Activated naive CD4-positive, alpha-beta T cell treated with Interleukin-2 at 50 U/mL for 16 hours (primary cell): Measurements from ENCODE around the gene MBTPS1.
A peak's percentile ranks its signal among the peaks of the same experiment; 100 is the strongest.

Experiments
- DNase-seq: peaks from one replicate; pipeline ENCODE4 v3.0.0-alpha.2; 2020

The MBTPS1 gene

DNA sequence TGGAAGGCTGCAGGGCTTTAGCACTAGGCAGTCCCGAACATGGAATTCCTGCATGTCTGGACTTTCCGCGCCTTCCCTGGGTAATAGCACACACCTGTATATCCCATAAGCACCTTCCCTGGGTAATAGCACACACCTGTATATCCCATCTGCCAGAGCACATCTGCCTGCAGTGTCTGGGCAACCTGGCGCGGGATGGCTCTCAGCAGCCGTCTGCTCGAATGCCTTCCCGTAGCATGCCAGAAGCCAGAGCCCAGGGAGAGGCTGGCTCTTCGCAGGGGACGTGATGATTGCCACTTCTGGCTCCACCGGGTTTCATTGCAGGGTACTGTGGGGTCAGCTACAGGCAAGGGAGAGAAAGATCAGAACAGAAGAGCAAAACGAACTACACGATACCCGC, 21.3 kb downstream of the MBTPS1 start:
- no peak for DNase-seq

DNA sequence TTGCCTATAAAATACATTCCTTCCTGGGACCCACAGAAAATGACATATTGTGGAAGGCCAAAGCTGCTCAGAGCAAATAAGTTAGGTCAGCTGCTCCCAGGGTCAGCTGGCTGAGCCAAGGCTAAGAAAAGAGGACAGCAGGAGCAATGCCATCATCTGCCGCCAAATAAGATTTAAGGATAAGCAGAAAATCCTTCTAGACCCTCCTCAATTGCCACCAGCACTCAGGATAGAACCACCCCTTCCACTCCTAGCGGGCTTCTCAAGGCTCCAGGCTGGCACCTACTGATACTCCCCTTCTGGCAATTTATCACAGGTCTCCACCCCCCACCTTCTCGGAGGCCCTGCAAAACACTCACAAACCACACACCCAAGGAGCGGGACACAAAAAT, 22.9 kb downstream of the MBTPS1 start:
- DNase-seq: no peak

DNA sequence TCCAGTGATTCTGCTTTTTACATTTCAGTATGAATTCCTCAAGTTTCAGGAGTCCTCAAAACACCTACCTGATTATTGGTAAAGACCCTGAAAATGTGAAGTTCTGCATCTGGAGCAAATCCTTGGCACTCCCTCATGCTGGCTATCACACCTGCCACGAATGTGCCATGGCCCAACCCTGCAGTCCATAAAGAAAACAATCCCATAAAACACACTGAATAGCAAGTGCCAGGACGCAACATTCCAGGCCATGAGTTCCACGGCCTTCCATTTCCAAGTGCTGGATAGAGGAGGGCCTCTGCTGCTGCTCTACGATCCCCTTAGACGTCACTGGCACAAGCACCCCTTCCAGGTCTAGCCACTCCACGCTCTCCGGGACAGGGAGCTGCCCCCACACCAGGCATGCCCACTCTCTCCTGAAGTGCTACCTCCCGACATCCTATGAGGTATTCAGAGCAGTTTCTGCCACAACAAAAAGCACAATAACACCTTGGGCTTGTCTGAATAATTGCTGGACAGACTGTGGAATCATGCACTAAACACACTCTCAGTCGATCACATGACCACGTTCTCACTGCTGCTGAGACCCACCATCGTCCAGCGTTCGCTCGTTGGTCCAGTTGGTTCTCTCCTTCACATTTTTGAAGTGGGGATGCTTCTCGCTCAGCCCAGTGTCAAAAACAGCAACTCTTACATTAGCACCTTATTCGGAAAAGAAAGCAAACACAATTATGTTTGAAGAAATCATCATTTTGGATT, 23.4 kb downstream of the MBTPS1 start:
- no peak for DNase-seq

DNA sequence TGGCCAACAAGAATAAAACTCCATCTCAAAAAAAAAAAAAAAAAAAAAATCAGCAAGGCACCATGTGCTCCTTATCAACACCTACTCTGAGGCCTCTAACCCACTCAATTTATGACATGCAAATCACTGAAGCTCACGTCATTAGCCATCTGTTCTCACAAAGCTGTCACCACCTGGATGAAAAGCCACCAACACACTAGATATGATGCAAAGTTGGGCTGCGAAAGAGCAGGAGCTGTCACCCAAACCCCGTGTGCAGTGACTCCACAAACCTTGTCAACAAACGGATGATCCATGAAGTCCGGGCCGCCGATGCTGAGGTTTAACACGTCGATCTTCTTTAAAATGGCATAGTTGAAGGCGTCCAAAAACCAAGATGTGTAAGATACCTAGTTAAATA, 25.3 kb downstream of the MBTPS1 start:
- DNase-seq: no peak

DNA sequence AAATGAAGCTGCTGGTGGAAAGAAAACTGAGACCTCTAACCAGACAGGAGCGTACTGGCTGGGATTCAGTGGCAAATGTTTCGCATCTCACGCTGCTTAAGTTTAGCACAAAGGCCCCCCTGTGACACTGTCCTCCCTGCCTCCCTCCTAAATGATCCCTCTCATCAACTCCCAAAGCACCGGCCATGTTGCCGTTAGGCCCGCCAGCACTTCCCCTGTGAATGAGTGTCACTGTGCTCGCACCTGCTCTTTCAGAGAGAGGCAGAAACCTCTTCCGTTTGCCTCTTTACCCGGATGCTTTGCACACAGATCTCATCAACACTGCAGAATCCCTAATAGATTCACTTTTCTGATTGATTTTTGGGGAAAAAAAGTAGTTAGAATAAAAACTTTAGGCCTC, 26.5 kb downstream of the MBTPS1 start:
- DNase-seq: no peak

DNA sequence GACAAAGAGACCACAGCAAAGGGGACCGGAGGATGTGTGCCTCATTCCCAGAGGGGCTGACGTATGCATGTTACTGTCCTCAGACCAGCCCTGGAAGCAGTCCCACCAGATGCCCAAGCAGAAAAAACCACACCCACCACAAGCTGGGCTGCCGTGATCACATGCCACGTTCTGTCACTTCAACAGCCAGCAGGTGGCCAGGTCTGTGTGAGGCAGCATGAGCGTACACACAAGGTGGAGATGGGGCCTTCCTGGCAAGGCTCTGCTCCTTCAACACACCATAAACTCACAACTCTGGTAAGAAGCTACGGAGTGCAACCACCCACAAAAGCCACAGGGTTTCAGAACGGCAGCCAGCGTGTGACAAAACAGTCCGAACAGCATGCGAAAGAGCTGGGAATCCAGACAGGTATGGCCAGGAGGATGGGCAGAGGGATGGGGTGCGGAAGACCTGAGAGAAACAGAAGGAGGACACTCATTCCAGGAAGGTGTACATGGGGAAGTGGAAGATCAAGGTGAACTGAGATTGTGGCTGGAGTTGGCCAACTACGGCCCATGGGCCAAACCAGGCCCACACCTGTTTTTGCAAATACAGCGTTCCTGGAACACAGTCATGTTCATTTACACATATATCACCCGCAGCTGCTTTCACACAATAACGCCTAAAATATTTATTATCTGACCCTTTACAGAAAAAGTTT, 27.9 kb downstream of the MBTPS1 start:
- peak; percentile 45 for DNase-seq

DNA sequence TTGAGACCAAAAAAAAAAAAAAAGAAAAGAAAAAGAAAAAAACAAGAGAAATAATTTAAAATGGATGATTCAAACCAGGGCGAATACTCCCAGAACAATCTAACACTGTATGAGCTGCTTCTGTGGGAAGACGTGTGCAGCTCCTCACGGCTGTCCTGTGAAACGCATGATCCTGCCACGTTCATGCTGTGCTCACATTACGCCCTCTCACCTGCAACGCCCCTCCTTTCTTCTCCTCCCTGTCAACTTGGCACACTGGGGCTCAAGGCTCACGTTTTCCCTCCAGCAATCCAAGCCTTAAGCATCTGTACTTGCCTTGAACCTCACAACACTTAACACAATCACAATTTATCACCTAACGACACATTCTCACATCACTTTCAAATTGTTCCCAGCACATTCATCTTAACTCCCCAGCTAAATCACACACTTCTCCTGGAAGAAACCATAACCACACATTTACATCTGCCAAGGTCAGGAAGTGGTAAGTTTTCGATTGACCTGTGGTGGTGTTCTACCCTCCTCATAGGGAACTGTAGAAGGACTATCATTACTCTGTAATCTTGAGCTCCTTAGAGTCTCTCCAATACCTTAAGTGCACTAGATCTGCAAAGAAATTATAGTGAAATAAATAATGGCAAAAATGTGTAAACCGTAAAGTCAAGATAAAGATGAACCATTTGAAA, 29.1 kb downstream of the MBTPS1 start:
- DNase-seq: no peak

DNA sequence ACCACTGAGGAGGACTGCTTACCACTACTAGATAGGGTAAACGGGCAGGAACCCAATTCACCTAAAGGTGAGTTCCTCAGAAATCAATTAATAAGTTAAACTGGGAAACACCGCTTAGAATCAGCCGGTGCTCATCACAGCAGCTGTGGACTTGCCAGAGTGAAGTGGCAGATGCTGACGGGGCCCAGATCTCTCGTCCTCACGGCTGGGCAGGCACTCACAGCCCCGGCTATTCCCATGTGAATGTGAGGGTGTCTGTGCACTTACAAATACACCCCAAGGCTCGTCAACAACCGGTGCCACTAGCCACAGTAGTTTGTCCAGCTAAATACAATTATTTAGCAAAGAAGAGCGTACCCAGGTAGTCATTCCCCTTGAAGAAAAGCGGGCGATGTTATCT, 29.7 kb downstream of the MBTPS1 start:
- DNase-seq: no peak

DNA sequence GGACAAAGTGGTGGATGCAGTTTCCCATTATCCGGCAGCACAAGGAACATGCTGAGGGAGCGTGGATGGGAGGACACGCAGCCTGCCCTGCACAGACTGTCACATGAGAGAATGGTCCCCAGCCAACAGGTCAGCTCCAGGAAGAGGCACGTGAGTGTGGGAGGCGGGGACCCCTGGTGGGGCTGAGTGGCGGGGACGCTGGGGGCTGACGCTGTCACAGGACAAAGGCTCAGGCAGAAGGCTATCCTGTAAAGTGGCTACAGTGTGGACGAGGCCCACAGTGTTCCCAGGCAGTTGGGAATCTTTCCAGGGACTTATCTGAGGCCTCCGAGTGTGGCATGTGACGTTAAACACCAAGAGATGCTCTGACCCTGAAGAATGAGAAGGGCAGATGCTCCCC, 30.4 kb downstream of the MBTPS1 start:
- no peak for DNase-seq

DNA sequence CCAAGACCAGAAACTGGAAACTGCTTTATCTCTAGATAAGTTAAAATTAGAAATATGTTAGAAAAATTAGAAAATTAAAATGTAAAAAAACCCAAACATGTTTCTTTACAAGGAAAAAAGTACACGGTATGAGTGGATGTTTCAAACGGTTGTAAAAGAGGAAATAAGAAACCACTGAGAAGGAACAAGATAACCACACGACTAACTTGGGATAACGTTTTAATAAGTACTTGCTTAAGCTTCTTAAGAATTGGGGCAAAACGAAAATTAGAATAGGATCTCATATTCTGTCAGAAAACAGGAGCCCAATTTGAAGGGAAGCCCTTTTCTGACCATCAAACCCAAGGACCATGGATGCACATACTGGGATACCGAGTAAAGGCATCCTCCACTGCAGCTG, 31.0 kb downstream of the MBTPS1 start:
- DNase-seq: no peak

DNA sequence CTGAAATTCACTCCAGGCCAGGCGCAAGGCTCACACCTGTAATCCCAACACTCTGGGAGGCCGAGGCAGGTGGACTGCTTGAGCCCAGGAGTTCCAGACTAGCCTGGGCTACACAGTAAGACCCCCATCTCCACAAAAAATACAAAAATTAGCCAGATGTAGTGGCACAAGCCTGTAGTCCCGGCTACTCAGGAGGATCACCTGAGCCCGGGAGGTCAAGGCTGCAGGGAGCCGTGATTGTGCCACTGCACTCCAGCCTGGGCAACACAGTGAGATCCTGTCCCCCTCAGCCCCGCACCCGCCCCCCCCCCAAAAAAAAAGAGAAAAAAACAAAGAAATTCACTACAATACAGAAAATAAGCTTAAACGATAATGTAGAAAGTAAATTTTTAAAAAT, 31.5 kb downstream of the MBTPS1 start:
- DNase-seq: no peak

DNA sequence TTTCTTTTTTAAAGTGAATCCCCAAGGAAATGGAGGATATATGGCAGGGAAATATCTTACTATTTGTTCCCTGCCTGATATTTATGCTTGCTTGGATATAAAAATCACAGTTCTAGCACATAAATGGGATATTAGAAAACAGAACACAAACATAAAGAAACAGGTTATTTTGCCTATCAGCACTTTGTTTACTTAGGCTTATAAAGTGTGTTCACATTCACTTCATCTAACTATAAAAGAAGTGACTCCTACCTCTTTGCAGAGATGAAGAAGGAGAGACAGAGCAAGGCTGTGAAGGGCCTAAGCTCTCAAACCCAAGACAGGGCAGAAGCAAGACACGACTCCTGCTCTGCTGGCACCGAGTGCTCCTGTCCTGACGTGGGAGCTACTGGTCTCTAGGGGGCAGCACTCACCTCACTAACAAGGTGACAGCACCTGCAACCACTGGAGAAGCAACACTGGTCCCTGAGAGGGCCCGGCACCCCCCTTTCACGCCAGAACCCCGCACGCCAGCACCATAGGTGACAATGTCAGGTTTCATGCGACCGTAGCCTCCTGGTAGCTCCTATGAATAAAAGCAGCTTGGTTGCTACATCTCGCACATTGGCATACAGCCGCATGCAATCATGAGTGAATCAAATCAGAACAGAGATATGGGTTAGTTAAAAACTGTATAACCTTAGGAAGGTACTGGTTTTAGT, 32.0 kb downstream of the MBTPS1 start:
- DNase-seq: peak; percentile 70

DNA sequence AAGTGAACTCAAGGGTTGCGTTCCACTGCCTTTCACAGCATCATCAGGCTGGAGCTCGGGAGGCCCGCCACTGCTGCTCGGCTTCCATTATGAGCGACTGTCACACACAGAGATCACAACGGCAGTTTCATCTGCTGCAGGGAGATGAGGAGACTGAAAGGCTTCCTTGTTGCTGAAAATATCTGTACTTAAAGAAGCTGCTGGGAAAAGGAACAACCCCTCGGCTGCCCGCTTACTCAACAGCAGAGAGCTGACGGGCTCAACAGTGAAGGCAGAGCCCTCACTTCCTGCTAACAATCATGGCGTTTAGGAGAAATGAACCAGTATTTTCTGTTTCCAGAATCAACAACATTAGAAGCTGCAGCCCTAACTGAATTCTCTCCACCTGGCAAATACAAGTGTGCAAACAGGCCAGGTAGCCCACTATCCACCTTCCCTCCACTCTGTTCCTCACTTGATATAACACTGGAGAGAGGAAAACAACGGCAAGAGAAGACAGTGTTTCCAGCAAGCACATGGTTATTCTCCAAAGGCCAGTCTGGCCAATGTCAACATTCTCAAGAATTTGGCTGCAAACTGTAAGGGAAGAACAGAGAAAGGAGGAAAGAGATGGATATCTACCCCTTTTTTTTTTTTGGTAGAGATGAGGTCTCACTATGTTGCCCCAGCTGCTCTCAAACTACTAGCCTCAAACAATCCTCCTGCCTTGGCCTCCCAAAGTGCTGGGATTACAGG, 33.7 kb downstream of the MBTPS1 start:
- DNase-seq: no peak

DNA sequence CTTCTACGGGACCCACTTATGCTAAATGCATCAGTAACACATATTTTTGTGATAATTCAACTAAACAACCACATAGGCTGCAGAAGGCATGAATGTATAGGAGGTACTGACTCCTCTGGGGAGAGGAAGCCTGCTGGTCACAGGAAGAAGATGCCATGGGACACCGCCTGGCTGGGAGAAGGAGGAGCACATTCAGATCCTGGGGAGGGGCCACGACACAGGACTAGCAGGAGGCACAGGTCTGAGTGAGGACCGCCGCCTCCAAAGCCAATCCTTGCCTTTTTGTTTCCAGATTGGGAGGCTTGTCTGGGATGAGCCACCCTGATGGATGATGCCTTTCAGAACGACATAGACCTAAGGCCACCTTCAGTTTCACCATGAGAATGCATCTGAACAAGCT, 34.6 kb downstream of the MBTPS1 start:
- no peak for DNase-seq

DNA sequence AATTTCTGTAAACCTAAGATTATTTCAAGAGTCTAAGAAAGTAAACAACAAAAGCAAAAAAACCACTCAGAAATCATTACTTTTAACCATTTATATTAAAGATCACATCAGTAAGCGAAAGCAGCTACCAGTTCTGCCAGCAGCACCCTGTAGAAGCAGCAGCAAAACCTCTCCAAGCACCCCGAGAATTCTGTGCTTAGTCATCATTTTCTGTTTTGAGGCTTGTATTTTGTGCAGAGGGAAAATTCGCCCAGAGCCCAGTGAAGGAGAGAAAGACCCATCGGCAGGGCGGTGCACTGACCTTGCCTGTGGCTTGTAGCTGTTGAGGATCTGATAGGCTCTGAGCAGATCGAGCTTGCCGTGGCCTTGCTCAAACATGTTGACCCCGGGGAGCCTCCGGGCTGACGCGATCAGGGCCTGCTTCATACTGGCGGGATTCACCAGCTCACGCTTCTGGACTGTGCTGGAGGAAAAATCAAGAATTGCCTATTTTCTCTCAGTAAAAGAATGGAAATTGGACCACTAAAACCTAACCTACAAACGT, 35.2 kb downstream of the MBTPS1 start:
- DNase-seq: no peak

DNA sequence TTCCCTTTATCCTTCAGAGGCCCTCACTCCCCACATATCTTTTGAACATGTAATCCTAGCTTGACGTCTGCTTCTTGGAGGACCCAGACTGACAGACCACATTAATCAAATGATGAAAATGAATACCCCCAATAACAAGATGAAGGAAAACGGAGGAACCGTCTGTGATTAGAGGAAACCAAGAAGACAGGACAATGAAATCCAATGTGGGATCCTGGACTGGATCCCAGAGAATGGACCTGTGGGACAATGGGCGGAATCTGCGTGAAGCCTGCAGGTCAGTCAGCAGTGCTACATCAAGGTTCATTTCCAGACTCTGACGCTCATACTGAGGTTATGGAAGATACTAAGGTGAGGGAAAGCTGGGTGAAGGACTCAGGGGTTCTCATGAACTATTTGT, 35.9 kb downstream of the MBTPS1 start:
- no peak for DNase-seq

DNA sequence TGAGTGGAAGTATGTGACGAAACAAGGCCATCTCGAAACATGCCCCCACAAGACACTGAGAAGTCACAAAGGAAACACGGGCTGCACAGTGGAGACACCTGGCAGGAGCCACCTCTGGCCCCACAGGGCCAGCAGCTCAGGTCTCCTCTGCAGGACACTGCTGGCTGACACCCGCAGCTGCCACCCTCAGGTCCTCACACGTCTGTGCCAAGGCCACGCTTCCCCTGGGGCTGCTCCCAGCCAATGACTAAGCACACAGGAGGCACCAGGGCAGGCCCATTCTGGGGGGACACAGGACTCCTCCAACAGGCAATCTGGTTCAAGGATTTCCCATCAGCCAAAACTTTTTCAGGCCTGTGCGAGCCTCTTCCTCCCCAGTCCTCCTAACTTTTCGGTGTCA, 36.4 kb downstream of the MBTPS1 start:
- no peak for DNase-seq

DNA sequence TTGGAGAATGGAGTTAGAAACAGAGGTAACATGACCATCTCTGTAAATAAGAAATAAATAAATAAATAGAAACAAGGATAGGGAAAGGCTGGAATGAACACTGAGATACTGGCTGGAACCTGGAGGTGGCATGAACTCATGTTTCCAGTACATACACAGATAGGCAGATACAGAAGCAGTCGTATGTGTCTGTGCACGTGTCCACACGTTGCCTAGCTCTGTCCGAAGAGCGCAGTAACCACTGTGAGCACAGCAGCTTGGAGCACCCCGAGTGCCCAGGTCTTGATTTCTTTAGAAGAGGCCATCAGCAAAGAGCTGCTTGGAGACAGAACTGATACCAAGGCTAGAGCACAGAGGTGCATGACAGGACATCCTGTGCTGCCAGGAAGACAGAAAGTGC, 37.1 kb downstream of the MBTPS1 start:
- DNase-seq: no peak

DNA sequence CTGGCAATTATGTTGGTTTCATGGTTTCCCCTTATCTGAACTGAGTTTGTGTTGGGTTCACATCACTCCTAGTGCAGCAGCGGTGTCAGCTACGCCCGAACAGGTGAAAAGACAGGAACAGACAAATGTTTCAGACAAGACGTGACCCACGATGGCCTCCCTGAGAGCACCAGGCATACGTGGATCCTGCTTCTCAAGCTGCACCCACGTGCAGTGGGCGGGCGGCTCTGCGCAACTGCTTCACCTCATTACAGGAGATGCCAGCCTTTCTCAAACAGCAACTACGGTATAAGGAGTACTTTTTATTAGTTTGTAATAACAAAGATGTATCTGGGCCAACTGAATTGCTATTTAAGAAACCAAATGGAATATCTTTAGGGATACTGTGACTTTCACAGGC, 41.4 kb downstream of the MBTPS1 start:
- DNase-seq: no peak

DNA sequence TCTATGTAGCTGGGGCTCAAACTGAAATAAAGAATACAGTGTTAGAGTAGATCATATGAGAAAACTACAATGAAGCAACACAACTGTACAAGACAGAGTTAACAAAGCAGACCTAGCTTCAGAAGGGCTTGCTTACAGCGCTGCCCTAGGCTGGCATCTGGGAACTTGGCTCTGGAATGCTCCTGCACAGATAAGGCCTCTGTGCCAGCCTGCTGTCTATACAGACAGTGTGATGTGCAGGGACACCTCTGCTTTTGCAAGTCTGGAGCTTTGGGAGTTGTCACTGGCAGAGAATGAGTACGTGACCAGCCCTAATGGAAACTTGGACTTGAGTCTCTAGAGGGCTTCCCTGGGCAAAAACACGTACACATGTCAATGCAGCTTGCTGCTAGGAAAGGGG, 42.0 kb downstream of the MBTPS1 start:
- no peak for DNase-seq

DNA sequence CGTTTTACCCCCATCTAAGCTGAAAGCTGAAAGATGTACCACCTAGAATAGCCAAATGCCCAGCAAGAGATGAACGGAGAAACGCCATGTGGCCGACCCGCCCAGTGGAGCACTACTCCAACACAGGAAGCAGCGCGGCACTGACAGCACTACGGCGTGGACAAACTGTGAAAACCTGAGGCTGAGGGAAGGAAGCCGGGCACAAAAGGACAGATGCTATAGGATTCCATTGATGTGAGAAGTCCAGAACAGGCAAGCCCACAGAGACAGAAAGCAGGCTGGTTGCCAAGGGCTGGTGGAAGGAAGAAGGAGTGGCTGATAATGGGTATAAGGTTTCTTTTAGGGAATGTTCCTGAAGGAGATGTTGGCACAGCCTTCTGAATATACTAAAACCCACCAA, 44.7 kb downstream of the MBTPS1 start:
- DNase-seq: no peak

DNA sequence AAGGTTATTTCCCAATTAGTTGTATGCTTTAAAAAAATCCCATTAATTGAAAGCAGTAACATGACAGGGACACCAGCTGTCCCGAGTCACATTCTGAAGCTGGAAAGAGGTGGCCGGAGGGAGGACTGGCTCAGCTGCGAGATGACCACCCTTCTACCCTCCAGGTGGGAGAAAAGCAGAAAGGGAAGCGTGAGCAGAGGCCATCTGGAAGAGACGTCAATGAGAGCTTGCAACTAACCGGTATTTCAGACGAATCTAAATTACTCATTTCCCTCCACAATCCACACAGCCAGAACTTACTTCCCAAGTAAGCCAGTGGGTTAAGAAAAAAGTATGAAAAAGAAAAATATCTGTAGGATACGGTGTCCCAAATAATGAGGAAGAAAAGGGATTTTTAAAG, 45.6 kb downstream of the MBTPS1 start:
- no peak for DNase-seq

DNA sequence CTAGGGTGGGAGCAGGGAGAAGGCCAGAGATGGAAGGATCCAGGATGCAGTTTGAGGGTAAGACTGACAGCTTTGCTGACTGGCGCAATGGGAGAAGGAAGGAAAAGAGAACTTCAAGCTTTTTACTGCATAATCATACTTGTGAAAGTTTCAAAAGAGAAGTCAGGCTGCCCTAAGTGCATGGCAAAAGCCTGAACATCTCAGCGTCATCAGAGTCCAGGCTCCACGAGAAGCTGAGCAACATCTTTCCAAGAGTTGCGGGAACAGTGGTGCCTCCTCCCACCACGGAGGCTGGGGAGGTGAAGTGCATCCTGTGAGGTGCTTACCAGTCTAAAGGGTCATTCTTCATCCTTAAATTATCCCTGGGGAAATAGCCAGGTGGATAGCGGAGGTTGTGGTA, 47.2 kb downstream of the MBTPS1 start:
- DNase-seq: no peak
